ENCODE results near the gene ADAMTSL2.

DNA sequence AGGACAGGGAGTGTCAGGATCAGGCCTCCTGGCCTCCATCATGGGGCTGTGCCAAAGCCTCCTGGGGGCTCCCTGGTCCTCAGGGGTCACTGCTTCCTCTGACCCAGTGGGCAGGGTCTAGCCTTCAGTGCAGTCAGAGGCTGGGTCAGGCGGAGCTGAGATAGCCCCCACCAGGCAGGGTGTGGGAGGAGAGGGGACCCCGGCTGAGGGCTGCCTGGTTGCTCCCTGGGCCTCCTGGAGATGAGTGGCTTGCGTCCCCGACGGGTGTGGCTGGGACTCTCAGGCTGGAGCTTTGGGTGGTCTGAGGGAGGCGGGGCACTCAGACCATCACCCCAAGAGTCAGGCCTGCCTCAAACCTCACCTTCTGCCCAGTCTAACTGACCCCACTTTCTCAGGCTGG, 53.0 kb downstream of the ADAMTSL2 start:
- TF ChIP-seq CTCF (IDR thresholded peaks at IDR 0.05): no peak
- no peak for TF ChIP-seq POLR2A (IDR thresholded peaks at IDR 0.05)
